ENCODE measurements around the gene TBC1D10B.
A peak's percentile ranks its signal among the peaks of the same experiment; 100 is the strongest.

The TBC1D10B gene

DNA sequence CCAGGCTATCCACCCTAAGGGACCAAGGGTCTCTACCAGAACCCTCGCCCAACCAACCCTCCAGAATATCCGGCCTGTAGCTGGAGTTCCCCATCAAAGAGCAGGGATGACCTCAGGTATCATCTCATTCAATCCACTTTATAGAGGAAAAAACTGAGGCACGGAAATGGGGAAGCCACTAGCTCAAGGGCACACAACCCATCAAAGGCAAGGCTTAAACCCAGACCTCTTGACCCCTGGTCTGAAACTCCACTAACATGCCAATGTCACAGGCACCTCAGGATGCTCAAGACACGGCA, 1.6 kb downstream of the TBC1D10B start:
- H3K27me3 ChIP-seq (ENCODE audit: insufficient read depth, low read length, poor library complexity): no peaks in the 10 kb centered on the region
- peak overlapping the region; percentile 86 for H3K4me2 ChIP-seq (ENCODE audit: insufficient read depth, low read length)
- H3K9ac ChIP-seq (ENCODE audit: low read depth, low read length): peak overlapping the region; percentile 77
- H3K36me3 ChIP-seq (ENCODE audit: insufficient read depth, low read length): peaks cover 36% of the 10 kb centered on the region
- peaks cover 51% of the 10 kb centered on the region for H3K4me1 ChIP-seq (ENCODE audit: insufficient read depth, low read length)
- peaks cover 30% of the 10 kb centered on the region for H4K20me1 ChIP-seq (ENCODE audit: insufficient read depth, low read length)
- H3K9me3 ChIP-seq (ENCODE audit: insufficient read depth, low read length, severe bottlenecking): no peaks in the 10 kb centered on the region
- peak overlapping the region; percentile 46 for H3K27ac ChIP-seq (ENCODE audit: low read length)
- TF ChIP-seq, protein P1, sequence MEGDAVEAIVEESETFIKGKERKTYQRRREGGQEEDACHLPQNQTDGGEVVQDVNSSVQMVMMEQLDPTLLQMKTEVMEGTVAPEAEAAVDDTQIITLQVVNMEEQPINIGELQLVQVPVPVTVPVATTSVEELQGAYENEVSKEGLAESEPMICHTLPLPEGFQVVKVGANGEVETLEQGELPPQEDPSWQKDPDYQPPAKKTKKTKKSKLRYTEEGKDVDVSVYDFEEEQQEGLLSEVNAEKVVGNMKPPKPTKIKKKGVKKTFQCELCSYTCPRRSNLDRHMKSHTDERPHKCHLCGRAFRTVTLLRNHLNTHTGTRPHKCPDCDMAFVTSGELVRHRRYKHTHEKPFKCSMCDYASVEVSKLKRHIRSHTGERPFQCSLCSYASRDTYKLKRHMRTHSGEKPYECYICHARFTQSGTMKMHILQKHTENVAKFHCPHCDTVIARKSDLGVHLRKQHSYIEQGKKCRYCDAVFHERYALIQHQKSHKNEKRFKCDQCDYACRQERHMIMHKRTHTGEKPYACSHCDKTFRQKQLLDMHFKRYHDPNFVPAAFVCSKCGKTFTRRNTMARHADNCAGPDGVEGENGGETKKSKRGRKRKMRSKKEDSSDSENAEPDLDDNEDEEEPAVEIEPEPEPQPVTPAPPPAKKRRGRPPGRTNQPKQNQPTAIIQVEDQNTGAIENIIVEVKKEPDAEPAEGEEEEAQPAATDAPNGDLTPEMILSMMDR (IDR thresholded peaks at IDR 0.05; ENCODE audit: borderline replicate concordance, extremely low read depth, low read length, poor library complexity, severe bottlenecking): no peak
- TF ChIP-seq EZH2 (IDR thresholded peaks at IDR 0.05; ENCODE audit: borderline replicate concordance, low read depth, low read length, severe bottlenecking): no peak
- DNase-seq (no peak), ATAC-seq (ENCODE audit: insufficient read depth, low read depth) (no peak)
- peaks cover 62% of the 10 kb centered on the region for H3K79me2 ChIP-seq (ENCODE audit: insufficient read depth, low read length)
- no peak overlapping the region; the same call in 1 of the 2 replicates for H2AFZ ChIP-seq (ENCODE audit: low read depth, low read length)
- H3K4me3 ChIP-seq (ENCODE audit: low read depth in 1 of 2, low read length in 2 of 2): peak overlapping the region; percentile 73 to 76

DNA sequence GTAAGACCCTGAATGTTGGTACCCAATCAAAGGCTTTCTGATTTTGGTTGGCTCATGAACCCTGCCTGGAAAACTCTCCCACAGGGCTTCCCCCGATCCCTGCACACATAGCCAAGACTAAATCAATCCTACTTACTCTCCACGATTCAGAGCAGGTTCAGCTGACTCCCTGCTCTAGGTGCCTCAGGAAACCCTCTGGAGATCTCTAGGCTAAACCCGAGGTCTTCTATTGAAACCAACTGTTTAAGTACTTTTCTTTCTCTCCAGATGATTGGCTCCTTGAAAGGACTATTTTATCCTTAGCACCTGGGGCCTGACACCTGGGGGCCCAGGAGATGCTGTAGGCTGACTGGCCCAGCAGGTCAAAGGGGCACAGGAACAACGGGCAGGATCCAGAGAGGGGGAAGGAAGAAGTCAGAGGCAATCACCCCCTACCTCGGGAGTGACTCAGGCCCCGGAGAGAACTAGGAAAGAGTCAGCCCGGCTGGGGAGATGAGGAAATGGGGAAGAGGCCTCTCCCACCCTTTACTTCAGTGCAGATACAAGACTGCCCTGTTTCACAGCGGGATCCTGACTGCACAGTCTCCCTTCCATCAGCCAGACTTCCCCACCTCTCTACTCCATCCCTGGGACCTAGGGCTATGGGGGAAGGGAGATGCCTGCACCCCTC, 2.0 kb downstream of the TBC1D10B start:
- no peak overlapping the region for H2AFZ ChIP-seq (ENCODE audit: low read depth, low read length)
- DNase-seq (no peak), ATAC-seq (ENCODE audit: insufficient read depth, low read depth) (no peak)
- H3K79me2 ChIP-seq (ENCODE audit: insufficient read depth, low read length): peaks cover 67% of the 10 kb centered on the region
- H3K4me2 ChIP-seq (ENCODE audit: insufficient read depth, low read length): peak overlapping the region; percentile 86
- H3K36me3 ChIP-seq (ENCODE audit: insufficient read depth, low read length): peaks cover 40% of the 10 kb centered on the region
- H3K9me3 ChIP-seq (ENCODE audit: insufficient read depth, low read length, severe bottlenecking): no peaks in the 10 kb centered on the region
- H3K4me3 ChIP-seq (ENCODE audit: low read depth in 1 of 2, low read length in 2 of 2): peak overlapping the region; percentile 73 to 76
- H3K27ac ChIP-seq (ENCODE audit: low read length): peak overlapping the region; percentile 46
- H3K9ac ChIP-seq (ENCODE audit: low read depth, low read length): peak overlapping the region; percentile 77
- H4K20me1 ChIP-seq (ENCODE audit: insufficient read depth, low read length): peaks cover 30% of the 10 kb centered on the region
- no peak for TF ChIP-seq EZH2 (IDR thresholded peaks at IDR 0.05; ENCODE audit: borderline replicate concordance, low read depth, low read length, severe bottlenecking)
- TF ChIP-seq, protein P1 (IDR thresholded peaks at IDR 0.05; ENCODE audit: borderline replicate concordance, extremely low read depth, low read length, poor library complexity, severe bottlenecking): no peak
- no peaks in the 10 kb centered on the region for H3K27me3 ChIP-seq (ENCODE audit: insufficient read depth, low read length, poor library complexity)
- H3K4me1 ChIP-seq (ENCODE audit: insufficient read depth, low read length): peaks cover 51% of the 10 kb centered on the region

DNA sequence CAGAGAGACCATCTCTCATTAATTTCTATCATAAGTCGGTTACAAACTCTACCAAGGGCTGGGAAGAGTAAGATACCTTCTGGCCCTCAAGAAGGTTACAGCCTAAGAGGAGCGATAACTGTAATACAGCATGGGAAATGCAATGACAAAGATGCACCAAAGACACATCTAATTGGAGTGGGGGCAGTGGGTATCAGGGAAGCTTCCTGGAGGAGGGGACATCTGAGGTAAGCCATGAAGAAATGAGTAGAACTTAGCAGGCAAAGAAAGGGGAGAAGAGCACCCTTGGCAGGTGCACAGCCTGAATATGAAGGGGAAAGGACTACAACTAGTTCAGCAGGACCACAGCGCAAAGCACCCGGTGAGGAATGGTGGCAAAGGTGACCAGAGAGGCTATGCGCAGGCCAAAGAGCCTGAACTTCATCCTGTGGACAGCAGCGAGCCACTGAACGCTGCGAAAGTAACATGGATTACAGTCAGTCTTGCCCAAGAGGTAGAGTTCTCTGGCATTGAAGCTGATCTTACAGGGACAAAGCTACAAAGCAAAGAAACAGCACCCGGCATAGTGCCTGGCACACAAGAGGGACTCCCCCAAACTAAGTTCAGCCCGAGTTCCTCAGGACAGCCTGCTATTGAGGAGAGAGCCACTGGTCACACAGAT, 2.8 kb downstream of the TBC1D10B start:
- peak overlapping the region; percentile 77 for H3K9ac ChIP-seq (ENCODE audit: low read depth, low read length)
- DNase-seq (no peak), ATAC-seq (ENCODE audit: insufficient read depth, low read depth) (no peak)
- peak overlapping the region; percentile 86 for H3K4me2 ChIP-seq (ENCODE audit: insufficient read depth, low read length)
- peaks cover 48% of the 10 kb centered on the region for H3K36me3 ChIP-seq (ENCODE audit: insufficient read depth, low read length)
- no peak overlapping the region for H2AFZ ChIP-seq (ENCODE audit: low read depth, low read length)
- no peaks in the 10 kb centered on the region for H3K9me3 ChIP-seq (ENCODE audit: insufficient read depth, low read length, severe bottlenecking)
- no peaks in the 10 kb centered on the region for H3K27me3 ChIP-seq (ENCODE audit: insufficient read depth, low read length, poor library complexity)
- H4K20me1 ChIP-seq (ENCODE audit: insufficient read depth, low read length): peaks cover 30% of the 10 kb centered on the region
- peaks cover 51% of the 10 kb centered on the region for H3K4me1 ChIP-seq (ENCODE audit: insufficient read depth, low read length)
- peaks cover 74% of the 10 kb centered on the region for H3K79me2 ChIP-seq (ENCODE audit: insufficient read depth, low read length)
- TF ChIP-seq EZH2 (IDR thresholded peaks at IDR 0.05; ENCODE audit: borderline replicate concordance, low read depth, low read length, severe bottlenecking): no peak
- TF ChIP-seq, protein P1 (IDR thresholded peaks at IDR 0.05; ENCODE audit: borderline replicate concordance, extremely low read depth, low read length, poor library complexity, severe bottlenecking): no peak
- peak overlapping the region in 1 of 2 experiments; percentile 73; a peak in 3 of 4 replicates for H3K4me3 ChIP-seq (ENCODE audit: low read depth in 1 of 2, low read length in 2 of 2)
- peak overlapping the region; percentile 46 for H3K27ac ChIP-seq (ENCODE audit: low read length)
